ENCODE measurements around the gene SLCO4C1.

The SLCO4C1 gene

DNA sequence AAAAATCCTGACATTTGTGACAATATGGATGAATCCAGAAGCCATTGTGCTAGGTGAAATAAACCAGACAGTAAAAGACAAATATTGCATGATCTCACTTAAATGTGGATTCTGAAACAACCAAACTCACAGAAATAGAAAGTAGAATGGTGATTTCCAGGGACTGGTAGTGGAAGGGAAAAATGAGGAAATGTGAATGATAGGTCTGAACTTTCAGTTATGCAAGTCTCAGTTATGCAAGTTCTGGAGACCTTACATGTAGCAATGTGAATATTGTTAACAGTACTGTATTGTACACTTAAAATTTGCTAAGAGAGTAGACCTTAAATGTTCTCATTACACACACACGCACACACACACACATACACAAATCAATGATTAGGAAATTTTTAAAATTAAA, 84.9 kb downstream of the SLCO4C1 start:
- DNase-seq (ENCODE audit: low read depth, low spot score), result no peak
- no peaks in the 10 kb centered on the region for H3K9me3 ChIP-seq (ENCODE audit: insufficient read depth, low read length)
- no peak overlapping the region for H3K9ac ChIP-seq (ENCODE audit: insufficient read length, low read depth)
- no peaks in the 10 kb centered on the region for H3K4me1 ChIP-seq (ENCODE audit: insufficient read depth, insufficient read length)
- H3K4me3 ChIP-seq (ENCODE audit: insufficient read length, low read depth), result no peak overlapping the region
- TF ChIP-seq ZNF274 (IDR thresholded peaks at IDR 0.05; ENCODE audit: low read depth, low read length) (no peak), SUZ12 (IDR thresholded peaks at IDR 0.05; ENCODE audit: extremely low read depth, insufficient read depth, insufficient read length) (no peak), YY1 (IDR thresholded peaks at IDR 0.05; ENCODE audit: insufficient read depth, insufficient read length) (no peak)
- H3K27me3 ChIP-seq (ENCODE audit: insufficient read depth, insufficient read length), result no peaks in the 10 kb centered on the region
- H3K36me3 ChIP-seq (ENCODE audit: insufficient read depth, insufficient read length, low read length), result no peaks in the 10 kb centered on the region

DNA sequence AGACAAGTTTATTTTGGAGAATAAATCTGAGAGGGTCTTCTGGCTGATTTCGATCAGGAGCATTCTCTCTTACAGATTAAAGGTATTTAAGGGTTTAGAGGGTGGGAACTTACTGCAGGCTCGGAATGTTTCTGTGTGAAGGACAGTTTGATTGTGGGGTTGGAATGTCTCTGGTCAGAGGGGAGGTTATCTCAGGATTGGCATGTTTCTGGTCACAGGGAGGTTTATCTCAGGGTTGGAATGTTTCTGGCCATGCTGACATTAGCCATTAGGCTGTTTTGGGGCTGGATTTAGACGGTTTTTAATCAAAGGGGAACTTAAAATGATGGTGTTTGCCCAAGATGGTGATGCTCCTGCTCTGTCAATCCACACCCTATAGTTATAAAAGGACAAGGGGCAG, 95.2 kb downstream of the SLCO4C1 start:
- Histone ChIP-seq H3K9me3 (ENCODE audit: insufficient read depth, low read length) (no peaks in the 10 kb centered on the region), H3K4me1 (ENCODE audit: insufficient read depth, insufficient read length) (no peaks in the 10 kb centered on the region), H3K4me3 (ENCODE audit: insufficient read length, low read depth) (no peak overlapping the region), H3K36me3 (ENCODE audit: insufficient read depth, insufficient read length, low read length) (no peaks in the 10 kb centered on the region), H3K9ac (ENCODE audit: insufficient read length, low read depth) (no peak overlapping the region), H3K27me3 (ENCODE audit: insufficient read depth, insufficient read length) (no peaks in the 10 kb centered on the region)
- no peak for DNase-seq (ENCODE audit: low read depth, low spot score)
- TF ChIP-seq ZNF274 (IDR thresholded peaks at IDR 0.05; ENCODE audit: low read depth, low read length), result no peak
- TF ChIP-seq YY1 (IDR thresholded peaks at IDR 0.05; ENCODE audit: insufficient read depth, insufficient read length), result no peak
- TF ChIP-seq SUZ12 (IDR thresholded peaks at IDR 0.05; ENCODE audit: extremely low read depth, insufficient read depth, insufficient read length), result no peak

DNA sequence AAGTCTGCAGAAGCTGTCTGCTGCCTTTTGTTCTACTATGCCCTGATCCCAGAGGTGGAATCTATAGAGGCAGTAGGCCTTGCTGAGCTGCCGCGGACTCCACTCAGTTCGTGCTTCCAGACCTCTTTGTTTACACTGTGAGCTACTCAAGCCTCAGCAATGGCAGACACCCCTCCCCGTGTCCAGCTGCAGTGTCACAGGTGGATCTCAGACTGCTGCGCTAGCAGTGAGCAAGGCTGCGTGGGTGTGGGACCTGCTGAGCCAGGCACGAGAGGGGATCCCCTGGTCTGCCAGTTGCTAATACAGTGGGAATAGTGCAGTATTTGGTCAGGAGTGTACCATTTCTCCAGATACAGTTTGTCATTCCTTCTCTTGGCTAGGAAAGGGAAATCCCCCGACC, 99.6 kb downstream of the SLCO4C1 start:
- DNase-seq (ENCODE audit: low read depth, low spot score), result no peak
- Histone ChIP-seq H3K4me3 (ENCODE audit: insufficient read length, low read depth) (no peak overlapping the region), H3K4me1 (ENCODE audit: insufficient read depth, insufficient read length) (no peaks in the 10 kb centered on the region), H3K9ac (ENCODE audit: insufficient read length, low read depth) (no peak overlapping the region), H3K9me3 (ENCODE audit: insufficient read depth, low read length) (no peaks in the 10 kb centered on the region), H3K27me3 (ENCODE audit: insufficient read depth, insufficient read length) (no peaks in the 10 kb centered on the region), H3K36me3 (ENCODE audit: insufficient read depth, insufficient read length, low read length) (no peaks in the 10 kb centered on the region)
- TF ChIP-seq SUZ12 (IDR thresholded peaks at IDR 0.05; ENCODE audit: extremely low read depth, insufficient read depth, insufficient read length) (no peak), ZNF274 (IDR thresholded peaks at IDR 0.05; ENCODE audit: low read depth, low read length) (no peak), YY1 (IDR thresholded peaks at IDR 0.05; ENCODE audit: insufficient read depth, insufficient read length) (no peak)
